Measurements from ENCODE around the gene OR10G3. TPM values are rescaled to one million over a fixed set of nuclear protein-coding genes. Genes with fewer than 3 reads are reported as not detected.
"Not testable (repeated sequence)": the region's sequence is repeated elsewhere in the genome, so short reads cannot be mapped to it uniquely, and the experiment has no call there.

OR10G3 gene, protein sequence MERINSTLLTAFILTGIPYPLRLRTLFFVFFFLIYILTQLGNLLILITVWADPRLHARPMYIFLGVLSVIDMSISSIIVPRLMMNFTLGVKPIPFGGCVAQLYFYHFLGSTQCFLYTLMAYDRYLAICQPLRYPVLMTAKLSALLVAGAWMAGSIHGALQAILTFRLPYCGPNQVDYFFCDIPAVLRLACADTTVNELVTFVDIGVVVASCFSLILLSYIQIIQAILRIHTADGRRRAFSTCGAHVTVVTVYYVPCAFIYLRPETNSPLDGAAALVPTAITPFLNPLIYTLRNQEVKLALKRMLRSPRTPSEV
- total RNA-seq, result not detected
- long read RNA-seq, donor 1, result 0 reads
- long read RNA-seq, donor 2, result 0 reads

DNA sequence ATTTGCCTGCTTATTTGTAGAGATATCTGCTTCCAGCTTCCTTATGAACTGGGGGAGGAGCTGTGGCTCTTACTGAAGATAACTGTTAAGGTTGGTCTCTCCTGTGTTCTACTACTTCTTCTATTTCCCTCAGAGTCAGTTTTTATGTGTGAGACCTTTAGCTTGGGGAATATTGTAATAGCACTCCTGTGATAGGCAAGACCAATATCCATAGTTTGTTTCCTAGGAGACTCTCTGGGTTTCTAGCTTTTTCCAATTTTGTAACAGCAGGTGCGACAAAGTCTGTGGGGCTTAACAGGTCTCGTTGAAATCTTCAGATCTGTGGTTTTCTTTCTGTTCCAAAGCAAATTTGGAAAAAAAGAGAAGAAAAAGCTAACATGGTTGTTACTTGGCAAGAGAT is at the start of gene OR10G3:
Gene OR10G3, minus strand, starts transcription at position 101 of the 400 bp plus-strand sequence. CDS start 9,332 bp downstream, outside the sequence.
- TF ChIP-seq, protein P1, sequence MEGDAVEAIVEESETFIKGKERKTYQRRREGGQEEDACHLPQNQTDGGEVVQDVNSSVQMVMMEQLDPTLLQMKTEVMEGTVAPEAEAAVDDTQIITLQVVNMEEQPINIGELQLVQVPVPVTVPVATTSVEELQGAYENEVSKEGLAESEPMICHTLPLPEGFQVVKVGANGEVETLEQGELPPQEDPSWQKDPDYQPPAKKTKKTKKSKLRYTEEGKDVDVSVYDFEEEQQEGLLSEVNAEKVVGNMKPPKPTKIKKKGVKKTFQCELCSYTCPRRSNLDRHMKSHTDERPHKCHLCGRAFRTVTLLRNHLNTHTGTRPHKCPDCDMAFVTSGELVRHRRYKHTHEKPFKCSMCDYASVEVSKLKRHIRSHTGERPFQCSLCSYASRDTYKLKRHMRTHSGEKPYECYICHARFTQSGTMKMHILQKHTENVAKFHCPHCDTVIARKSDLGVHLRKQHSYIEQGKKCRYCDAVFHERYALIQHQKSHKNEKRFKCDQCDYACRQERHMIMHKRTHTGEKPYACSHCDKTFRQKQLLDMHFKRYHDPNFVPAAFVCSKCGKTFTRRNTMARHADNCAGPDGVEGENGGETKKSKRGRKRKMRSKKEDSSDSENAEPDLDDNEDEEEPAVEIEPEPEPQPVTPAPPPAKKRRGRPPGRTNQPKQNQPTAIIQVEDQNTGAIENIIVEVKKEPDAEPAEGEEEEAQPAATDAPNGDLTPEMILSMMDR (IDR thresholded peaks at IDR 0.05), result no peak
- intact Hi-C loops (cut with DNase I, micrococcal nuclease), result no loop called here
- ATAC-seq (no peak), DNase-seq (no peak)
- Histone ChIP-seq H3K4me3 (no peak within 1 kb of the TSS), H3K9me3 (no peaks in the 10 kb centered on the region), H3K4me1 (ENCODE audit: low read depth) (no peaks in the 10 kb centered on the region), H3K36me3 (ENCODE audit: low read depth) (no peaks in the 10 kb centered on the region)

DNA sequence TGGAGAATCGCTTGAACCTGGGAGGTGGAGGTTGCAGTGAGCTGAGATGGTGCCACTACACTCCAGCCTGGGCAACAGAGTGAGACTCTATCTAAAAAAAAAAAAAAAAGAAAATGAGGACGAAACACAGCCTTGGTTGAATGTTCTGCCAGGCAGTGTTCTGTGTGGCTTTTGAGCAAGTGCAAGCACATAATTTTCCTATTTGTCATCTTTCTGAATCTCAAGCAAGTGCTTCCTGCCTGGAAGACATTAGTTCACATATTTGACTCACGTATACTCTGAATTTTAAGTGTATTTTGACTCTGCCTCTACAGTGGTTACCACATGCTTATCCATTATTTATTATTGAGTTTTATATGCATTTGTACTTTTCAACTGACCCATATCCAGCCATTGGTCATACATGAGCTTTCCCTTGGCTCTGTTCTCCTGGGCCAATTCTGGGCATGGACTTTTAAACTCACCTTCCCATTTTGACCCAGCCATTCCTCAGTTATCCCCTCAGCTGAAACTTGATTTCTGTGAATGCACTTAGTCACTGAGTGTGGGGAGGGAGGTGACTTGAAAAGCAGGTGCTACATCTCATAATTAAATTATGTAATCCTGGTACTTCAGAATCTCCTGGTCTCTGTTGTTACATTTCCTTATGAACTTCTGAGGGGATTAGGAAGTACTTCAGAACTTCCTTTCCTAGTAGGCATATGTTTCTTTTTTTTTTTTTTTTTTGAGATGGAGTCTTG is 46.8 kb upstream of the OR10G3 start:
- ATAC-seq, result no peak
- H3K4me1 ChIP-seq (ENCODE audit: low read depth), result no peaks in the 10 kb centered on the region
- intact Hi-C loops (cut with DNase I, micrococcal nuclease), result no loop called here

DNA sequence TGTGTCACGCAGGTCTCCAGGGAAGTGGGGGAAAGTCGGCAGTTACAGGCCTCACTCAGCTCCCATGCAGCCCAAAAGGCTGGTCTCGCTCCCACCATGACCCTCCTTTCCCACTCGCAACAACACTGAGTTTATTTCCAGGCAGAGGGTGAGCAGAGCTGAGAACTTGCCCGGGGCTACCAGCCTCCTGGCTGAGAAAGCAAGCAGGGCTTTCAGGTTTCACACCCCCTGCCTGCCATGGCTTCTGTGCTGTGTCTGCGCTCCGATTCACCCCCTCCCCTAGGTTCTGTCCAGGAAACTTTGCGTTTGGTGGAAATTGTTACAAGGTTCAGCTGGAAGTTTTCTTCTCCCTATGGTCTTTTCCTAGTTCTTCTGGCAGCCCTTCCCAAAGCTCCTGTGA is 37.7 kb upstream of the OR10G3 start:
- H3K4me1 ChIP-seq (ENCODE audit: low read depth), result no peaks in the 10 kb centered on the region
- DNase-seq, result no peak
- intact Hi-C loops (cut with DNase I, micrococcal nuclease), result no loop called here
- H3K4me3 ChIP-seq, result no peak overlapping the region
- ATAC-seq, result no peak
- H3K36me3 ChIP-seq (ENCODE audit: low read depth), result no peaks in the 10 kb centered on the region
- TF ChIP-seq, protein P1 (IDR thresholded peaks at IDR 0.05), result no peak
- H3K9me3 ChIP-seq, result no peaks in the 10 kb centered on the region

More for the DNA sequence above, 46.8 kb upstream of the OR10G3 start:
- TF ChIP-seq, protein P1 (IDR thresholded peaks at IDR 0.05), result no peak
- Histone ChIP-seq H3K9me3 (no peaks in the 10 kb centered on the region), H3K4me3 (no peak overlapping the region), H3K36me3 (ENCODE audit: low read depth) (no peaks in the 10 kb centered on the region)
- DNase-seq, result no peak

DNA sequence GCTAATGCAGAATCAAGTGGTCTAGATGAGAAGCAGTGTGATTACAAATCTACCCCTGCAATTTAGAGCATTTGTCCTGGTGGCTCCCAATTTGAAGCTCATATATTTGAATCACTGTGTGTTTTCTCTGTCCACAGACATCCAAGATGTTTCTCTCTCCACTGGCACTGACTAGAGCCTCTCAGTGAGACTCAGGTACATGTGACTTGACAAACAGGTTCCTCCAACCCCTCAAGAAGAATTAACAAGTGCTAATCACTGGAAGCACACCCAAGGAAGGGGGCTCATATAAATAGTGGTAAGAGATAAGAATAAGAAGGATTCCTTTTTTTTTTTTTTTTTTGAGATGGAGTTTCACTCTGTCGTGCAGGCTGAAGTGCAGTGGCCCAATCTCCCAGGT is 34.4 kb upstream of the OR10G3 start:
- no peaks in the 10 kb centered on the region for H3K4me1 ChIP-seq (ENCODE audit: low read depth)
- H3K9me3 ChIP-seq, result no peaks in the 10 kb centered on the region
- TF ChIP-seq, protein P1 (IDR thresholded peaks at IDR 0.05), result no peak
- intact Hi-C loops (cut with DNase I, micrococcal nuclease), result no loop called here
- DNase-seq (no peak), ATAC-seq (no peak)
- H3K4me3 ChIP-seq, result no peak overlapping the region
- no peaks in the 10 kb centered on the region for H3K36me3 ChIP-seq (ENCODE audit: low read depth)

DNA sequence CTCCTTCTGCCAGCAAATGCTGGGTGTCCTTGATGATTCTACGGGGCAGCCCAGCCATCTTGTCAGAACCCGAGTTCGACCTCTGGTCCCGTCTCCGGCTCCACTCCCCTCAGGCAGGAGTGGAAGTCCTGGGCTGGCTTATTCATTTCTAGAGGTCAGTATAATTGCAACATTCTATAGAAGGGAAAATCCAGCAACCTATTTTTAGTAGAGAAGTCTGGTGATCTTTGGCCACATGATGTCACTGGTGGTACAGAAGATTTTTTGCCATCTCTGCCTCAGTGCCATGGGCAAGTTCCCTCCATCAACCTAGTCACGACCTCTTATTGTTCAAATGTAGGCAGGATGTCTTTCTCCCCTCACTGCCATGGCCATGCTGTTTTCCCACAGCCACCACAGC is 32.4 kb upstream of the OR10G3 start:
- intact Hi-C loops (cut with DNase I, micrococcal nuclease), result no loop called here
- ATAC-seq (no peak), DNase-seq (no peak)
- TF ChIP-seq, protein P1 (IDR thresholded peaks at IDR 0.05), result no peak
- no peak overlapping the region for H3K4me3 ChIP-seq
- H3K4me1 ChIP-seq (ENCODE audit: low read depth), result no peaks in the 10 kb centered on the region
- no peaks in the 10 kb centered on the region for H3K36me3 ChIP-seq (ENCODE audit: low read depth)
- H3K9me3 ChIP-seq, result no peaks in the 10 kb centered on the region

DNA sequence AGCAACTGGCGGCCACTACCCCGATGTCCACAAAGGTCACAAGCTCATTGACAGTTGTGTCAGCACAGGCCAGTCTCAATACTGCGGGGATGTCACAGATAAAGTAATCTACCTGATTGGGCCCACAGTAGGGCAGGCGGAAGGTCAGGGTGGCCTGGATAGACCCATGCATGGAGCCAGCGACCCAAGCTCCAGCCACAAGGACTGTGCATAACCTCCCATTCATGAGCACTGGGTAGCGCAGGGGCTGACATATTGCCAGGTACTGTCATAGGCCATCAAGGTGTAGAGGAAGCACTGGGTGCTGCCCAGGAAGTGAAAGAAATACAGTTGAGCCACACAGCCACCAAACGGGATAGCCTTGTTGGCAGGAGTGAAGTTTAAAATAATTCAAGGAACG is 22.3 kb upstream of the OR10G3 start:
- intact Hi-C loops (cut with DNase I, micrococcal nuclease); H3K4me1 ChIP-seq (ENCODE audit: low read depth); H3K4me3 ChIP-seq; DNase-seq; H3K36me3 ChIP-seq (ENCODE audit: low read depth); ATAC-seq; H3K9me3 ChIP-seq: not testable (repeated sequence)

All from mucosa of descending colon (tissue), 3 donors.